ENCODE results near the gene STX12. TPM values are rescaled to one million over a fixed set of nuclear protein-coding genes. Genes with fewer than 3 reads are reported as not detected.

The STX12 gene
- total RNA-seq, 4 donors from 2014 or later = 94.5 to 151 (median 137) TPM

DNA sequence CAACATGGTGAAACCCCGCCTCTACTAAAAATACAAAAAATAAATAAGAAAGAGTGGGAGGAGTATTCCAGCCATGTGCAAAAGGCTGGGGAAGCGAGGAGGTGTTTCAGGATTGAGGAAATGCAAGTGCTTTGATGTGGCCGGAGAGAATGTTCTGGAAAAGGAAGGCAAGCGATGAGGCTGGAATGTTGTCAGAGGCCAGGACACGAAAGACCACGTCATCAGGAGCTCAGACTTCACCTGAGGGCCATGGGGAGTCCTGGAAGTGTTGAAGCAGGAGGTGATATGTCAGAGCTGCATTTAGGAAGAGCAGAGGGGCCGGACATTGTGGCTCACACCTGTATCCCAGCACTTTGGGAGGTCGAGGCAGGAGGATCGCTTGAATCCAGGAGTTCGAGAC is 88.4 kb downstream of the STX12 start:
- TF ChIP-seq CTCF (IDR thresholded peaks at IDR 0.05; ENCODE audit: low read depth) = no peak

- no peak for TF ChIP-seq CTCF (IDR thresholded peaks at IDR 0.05; ENCODE audit: low read depth)
Measured at GRCh38 chr1:27862004-27862403, 89.0 kb downstream of the STX12 start.

- TF ChIP-seq CTCF (IDR thresholded peaks at IDR 0.05; ENCODE audit: low read depth) = no peak
Measured at GRCh38 chr1:27862671-27863537, 89.9 kb downstream of the STX12 start.

- TF ChIP-seq CTCF (IDR thresholded peaks at IDR 0.05; ENCODE audit: low read depth) = no peak
Measured at GRCh38 chr1:27863538-27863915, 90.5 kb downstream of the STX12 start.

GRCh38 chr1:27864264-27864895 is 91.4 kb downstream of the STX12 start:
- TF ChIP-seq CTCF (IDR thresholded peaks at IDR 0.05; ENCODE audit: low read depth) = no peak

DNA sequence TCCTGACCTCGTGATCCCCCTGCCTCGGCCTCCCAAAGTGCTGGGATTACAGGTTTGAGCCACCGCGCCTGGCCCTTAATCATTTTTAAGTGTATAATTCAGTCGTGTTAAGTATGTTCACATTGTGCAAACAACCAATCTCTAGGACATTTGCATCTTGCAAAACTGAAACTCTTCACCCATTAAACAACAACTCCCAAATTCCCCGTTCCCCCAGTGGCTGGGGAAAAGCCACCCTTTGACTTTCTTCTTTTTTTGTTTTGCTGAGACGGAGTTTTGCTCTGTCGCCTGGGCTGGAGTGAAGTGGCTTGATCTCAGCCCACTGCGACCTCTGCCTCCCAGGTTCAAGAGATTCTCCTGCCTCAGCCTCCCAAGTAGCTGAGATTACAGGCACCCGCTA is 92.8 kb downstream of the STX12 start:
- TF ChIP-seq CTCF (IDR thresholded peaks at IDR 0.05; ENCODE audit: low read depth) = no peak

DNA sequence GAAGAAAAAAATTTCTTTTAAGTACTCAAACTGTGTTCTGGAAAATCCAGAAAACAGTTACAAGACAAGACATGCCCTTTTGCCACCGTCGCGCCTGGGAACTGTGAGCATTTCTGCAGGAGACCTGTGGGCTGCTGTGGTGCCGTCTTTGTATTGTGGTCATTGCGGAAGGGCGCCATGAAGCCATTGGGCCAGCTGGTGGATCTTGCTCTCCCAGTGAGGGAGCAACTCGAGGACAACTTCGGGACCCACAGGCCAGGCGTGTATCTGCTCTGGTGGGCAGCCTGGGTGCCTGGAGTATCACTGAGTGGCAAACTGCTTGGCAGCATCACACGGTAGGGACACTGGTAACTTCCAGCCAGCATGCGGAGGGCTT is 95.5 kb downstream of the STX12 start:
- no peak for TF ChIP-seq CTCF (IDR thresholded peaks at IDR 0.05; ENCODE audit: low read depth)
